Measurements from ENCODE around the gene PHKG1.
A peak's percentile ranks its signal among the peaks of the same experiment; 100 is the strongest.
"Not testable (repeated sequence)": the region's sequence is repeated elsewhere in the genome, so short reads cannot be mapped to it uniquely, and the experiment has no call there.

PHKG1 gene

DNA sequence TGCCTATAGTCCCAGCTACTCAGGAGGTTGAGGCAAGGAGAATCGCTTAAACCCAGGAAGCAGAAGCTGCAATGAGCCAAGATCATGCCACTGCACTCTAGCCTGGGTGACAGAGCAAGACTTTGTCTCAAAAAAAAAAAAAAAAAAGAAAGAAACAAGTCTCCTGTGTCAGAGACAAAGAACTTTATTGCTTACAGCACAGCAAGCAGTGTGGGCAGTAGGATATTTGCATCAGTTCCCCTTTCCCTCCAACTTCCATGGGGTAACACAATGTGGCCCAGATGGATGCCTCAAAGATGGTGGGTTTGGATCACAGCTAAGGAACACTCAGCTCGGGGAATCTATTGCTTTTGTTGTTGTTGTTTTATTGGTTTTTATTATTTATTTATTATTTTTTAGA is 47.0 kb downstream of the PHKG1 start:
- DNase-seq (ENCODE audit: low read depth), result not testable (repeated sequence)

DNA sequence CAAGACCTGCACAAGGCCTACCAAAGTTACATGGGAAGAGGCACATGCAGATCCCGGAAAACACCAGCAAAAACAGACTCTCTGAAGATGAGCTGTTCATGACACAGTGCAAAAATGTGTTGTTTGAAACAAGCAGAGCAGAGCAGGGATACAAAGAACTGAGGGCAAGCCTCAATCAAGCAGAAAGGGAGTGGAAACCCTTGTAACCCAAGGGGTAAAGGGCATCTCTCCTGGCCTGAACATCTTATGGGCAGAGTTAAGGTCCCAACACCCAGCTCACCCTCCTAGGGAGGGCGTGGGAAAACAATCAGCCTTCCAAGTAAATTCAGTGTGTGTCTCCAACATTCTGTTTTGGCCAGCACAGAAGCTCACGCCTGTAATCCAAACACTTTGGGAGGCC is 52.0 kb downstream of the PHKG1 start:
- no peak for DNase-seq (ENCODE audit: low read depth)

DNA sequence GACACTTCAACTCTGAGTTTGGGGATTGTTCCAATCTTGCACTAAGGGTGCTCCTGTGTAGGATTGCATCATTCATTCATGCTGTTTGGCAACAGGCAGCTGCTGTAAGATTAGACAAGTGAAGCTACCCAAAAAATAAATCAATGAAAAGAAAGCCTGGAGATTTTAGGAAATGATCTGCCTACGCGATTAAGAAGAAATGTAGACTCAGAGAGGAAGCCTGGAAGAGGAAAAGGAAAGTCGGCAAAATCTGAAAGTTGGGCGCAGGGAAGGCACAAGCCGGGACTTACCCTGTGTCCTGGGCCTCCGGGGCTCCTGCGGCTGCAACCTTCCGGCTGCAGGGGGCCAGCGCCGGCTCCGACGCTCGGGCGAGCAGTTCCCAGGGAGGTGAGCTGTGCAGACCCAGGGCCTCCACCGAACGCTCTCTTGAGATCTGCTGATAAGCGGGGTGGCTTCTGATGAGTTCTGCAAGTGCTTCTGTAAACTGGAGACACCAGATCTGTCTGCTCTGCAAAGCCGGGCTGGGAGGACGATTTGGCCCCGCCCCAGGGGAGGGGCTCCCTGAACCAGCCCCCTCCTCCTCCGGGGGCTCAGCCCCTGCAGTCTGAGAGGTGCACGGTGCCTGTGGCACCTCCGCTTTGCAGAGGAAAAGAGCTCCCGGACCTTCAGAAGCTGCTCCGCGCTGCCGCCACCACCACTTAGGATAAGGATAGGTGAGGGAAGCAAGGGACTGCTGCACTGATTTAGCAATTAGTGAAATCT is 58.9 kb downstream of the PHKG1 start:
- DNase-seq (ENCODE audit: low read depth), result peak; percentile 55

DNA sequence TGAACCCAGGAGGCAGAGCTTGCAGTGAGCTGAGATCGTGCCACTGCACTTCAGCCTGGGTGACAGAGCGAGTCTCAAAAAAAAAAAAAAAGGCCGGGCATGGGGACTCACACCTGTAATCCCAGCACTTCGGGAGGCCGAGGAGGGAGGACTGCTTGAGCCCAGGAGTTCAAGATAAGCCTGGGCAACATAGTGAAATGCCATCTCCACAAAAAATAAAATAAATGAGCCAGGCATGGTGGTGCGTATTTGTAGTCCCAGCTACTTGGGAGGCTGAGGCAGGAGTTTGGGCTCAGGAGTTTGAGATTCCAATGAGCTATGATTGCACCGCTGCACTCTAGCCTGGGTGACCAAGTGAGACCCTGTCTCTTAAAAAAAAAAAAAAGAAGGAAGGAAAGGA is 60.2 kb downstream of the PHKG1 start:
- DNase-seq (ENCODE audit: low read depth), result not testable (repeated sequence)

DNA sequence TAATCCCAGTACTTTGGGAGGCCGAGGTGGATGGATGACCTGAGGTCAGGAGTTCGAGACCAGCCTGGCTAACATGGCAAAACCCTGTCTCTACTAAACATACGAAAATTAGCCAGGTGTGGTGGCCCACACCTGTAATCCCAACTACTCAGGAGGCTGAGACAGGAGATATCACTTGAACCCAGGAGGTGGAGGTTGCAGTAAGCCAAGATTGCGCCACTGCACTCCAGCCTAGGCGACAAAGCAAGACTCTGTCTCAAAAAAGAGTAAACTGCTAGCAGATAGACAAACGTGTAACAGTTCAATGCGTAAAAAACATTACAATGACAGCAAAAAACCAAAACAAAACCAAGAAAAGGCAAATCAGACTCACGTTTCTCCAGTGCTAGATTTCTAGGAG is 61.2 kb downstream of the PHKG1 start:
- not testable (repeated sequence) for DNase-seq (ENCODE audit: low read depth)

DNA sequence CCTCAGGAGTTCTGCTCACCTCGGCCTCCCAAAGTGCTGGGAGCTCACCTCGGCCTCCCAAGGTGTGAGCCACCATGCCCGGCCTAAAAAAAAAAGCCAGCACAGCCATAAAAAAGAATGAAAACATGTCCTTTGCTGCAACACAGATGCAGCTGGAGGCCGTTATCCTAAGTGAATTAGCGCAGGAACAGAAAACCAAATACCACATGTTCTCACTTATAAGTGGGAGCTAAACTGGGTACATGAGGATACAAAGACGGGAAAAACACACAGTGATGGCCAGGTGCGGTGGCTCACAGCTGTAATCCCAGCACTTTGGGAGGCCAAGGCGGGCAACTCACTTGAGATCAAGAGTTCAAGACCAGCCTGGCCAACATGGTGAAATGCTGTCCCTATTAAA is 62.4 kb downstream of the PHKG1 start:
- DNase-seq (ENCODE audit: low read depth), result no peak
